GM23248 (cell line): ENCODE measurements around the gene EARS2.

Source experiments
- EZH2 ChIP-seq: fragments of 200-600 bp; sonication (generic); IDR thresholded peaks from 2 replicates; pipeline ENCODE4 v1.6.1; 2018; ENCODE audit warnings: antibody characterized with exemption, mild to moderate bottlenecking; ENCODE audit not compliant: insufficient read depth, poor library complexity, severe bottlenecking
- EZH2phosphoT487 ChIP-seq: fragments of 200-600 bp; sonication (generic); IDR thresholded peaks from 2 replicates; pipeline ENCODE4 v1.6.1; 2018; ENCODE audit warnings: antibody characterized with exemption, moderate library complexity, mild to moderate bottlenecking, low read depth; ENCODE audit not compliant: insufficient read depth

DNA sequence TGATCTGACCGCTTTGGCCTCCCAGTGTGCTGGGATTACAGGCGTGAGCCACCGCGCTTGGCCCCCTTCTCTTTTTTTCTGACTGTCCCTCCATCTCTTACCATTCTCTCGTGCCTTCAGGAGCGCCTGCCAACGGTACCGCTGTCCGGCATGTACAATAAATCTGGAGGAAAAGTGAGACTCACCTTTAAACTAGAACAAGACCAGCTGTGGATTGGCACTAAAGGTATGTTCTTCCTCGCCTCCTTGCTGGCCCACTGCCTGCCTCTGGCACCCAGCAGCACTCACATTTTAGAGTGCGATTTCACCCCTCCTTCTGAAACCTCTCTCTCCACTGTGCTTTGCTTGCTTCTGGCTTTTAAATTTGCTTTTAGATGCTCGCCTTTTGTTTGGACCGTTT is 5.4 kb upstream of the EARS2 start:
- TF ChIP-seq EZH2 (no peak), EZH2phosphoT487 (no peak)
